Measurements from ENCODE around the gene ANTXR1.

Gene ANTXR1

GRCh38 chr2:69081001-69081580 lies 68.1 kb downstream of the ANTXR1 start:
- TF ChIP-seq CTCF (IDR thresholded peaks at IDR 0.05; ENCODE audit: low read depth, low read length, missing control alignments), result no peak
- no peak overlapping the region for H3K4me3 ChIP-seq (replicated peaks; ENCODE audit: low read depth, low read length)
- DNase-seq (ENCODE audit: extremely low read depth, low read depth), result no peak

DNA sequence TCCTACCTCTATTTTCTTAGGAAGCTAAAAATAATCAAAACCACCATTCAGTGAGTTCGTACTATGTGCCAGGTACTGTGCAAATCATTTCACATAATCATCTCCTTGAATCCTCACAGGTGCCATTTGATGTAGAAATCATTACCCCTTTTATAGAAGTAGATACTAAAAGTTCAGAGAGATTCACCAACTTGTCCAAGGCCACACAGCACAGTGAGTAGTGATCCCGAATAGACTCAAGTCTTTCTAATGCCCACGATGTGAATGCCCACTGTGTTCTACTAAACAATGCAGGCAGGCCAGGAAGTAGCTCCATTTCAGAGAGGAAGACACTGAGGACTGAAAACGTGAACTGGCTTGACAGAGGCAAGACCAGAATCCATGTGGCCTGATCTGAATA lies 68.8 kb downstream of the ANTXR1 start:
- no peak for DNase-seq (ENCODE audit: extremely low read depth, low read depth)
- no peak overlapping the region for H3K4me3 ChIP-seq (replicated peaks; ENCODE audit: low read depth, low read length)
- no peak for TF ChIP-seq CTCF (IDR thresholded peaks at IDR 0.05; ENCODE audit: low read depth, low read length, missing control alignments)

- DNase-seq (ENCODE audit: extremely low read depth, low read depth), result peak; percentile 66
- no peak overlapping the region for H3K4me3 ChIP-seq (replicated peaks; ENCODE audit: low read depth, low read length)
- TF ChIP-seq CTCF (IDR thresholded peaks at IDR 0.05; ENCODE audit: low read depth, low read length, missing control alignments), result no peak
These were observed 69.5 kb downstream of the ANTXR1 start for GRCh38 chr2:69082430-69082997.

DNA sequence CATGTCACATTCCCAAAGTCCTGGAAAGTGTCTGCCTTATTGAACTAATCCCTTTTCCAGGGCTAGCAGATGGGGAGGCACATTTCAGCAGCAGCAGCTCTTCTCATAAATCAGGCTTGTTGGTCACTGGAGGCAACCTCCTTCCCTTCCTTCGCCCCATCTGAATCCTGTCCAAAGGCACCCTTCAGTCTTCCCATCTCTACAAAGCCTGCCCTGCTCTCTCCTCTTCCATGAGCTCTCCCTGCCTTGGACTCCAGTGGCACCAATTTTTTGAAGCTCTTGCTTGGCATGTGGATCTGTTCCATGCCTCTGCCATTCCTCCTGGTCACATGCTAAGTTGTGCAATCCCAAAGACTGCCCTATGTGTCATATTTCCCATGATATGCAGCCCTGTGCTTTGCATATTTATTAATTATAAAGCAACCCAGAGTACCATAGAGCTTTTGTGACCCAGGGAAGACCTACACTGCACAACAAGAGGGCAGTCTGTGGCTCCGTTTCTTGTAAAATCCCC lies 70.3 kb downstream of the ANTXR1 start:
- H3K4me3 ChIP-seq (replicated peaks; ENCODE audit: low read depth, low read length), result no peak overlapping the region
- no peak for DNase-seq (ENCODE audit: extremely low read depth, low read depth)
- no peak for TF ChIP-seq CTCF (IDR thresholded peaks at IDR 0.05; ENCODE audit: low read depth, low read length, missing control alignments)

DNA sequence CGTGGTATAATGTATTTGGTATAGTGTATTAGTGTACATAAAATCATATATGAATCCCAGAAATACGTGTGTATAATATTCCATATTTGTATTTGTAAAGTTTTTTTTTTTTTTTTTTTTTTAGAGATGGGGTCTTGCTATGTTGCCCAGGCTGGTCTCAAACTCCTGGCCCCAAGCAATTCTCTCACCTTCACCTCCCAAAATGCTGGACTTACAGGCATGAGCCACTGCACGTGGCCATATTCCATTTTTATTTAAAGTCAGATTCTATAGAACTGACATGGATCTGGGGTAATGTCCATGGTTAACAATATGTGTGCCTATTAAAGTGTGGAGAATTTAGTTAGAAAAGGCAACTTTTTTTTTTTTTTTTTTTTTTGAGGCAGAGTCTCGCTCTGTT lies 71.5 kb downstream of the ANTXR1 start:
- H3K4me3 ChIP-seq (replicated peaks; ENCODE audit: low read depth, low read length), result no peak overlapping the region
- no peak for DNase-seq (ENCODE audit: extremely low read depth, low read depth)
- no peak for TF ChIP-seq CTCF (IDR thresholded peaks at IDR 0.05; ENCODE audit: low read depth, low read length, missing control alignments)

- H3K4me3 ChIP-seq (replicated peaks; ENCODE audit: low read depth, low read length), result no peak overlapping the region
- no peak for TF ChIP-seq CTCF (IDR thresholded peaks at IDR 0.05; ENCODE audit: low read depth, low read length, missing control alignments)
- no peak for DNase-seq (ENCODE audit: extremely low read depth, low read depth)
These were observed 73.5 kb downstream of the ANTXR1 start for GRCh38 chr2:69086466-69086865.
